Endothelial cell of hepatic sinusoid (primary cell): ENCODE results near the gene AKT3.
"Not testable (repeated sequence)": the region's sequence is repeated elsewhere in the genome, so short reads cannot be mapped to it uniquely, and the experiment has no call there.

Source experiments
- in situ Hi-C: cut with HindIII; loops from 2 replicates; pipeline ENCODE4 v1.10.0; 2017; ENCODE audit warnings: low sequenced_read_pairs

The AKT3 gene

DNA sequence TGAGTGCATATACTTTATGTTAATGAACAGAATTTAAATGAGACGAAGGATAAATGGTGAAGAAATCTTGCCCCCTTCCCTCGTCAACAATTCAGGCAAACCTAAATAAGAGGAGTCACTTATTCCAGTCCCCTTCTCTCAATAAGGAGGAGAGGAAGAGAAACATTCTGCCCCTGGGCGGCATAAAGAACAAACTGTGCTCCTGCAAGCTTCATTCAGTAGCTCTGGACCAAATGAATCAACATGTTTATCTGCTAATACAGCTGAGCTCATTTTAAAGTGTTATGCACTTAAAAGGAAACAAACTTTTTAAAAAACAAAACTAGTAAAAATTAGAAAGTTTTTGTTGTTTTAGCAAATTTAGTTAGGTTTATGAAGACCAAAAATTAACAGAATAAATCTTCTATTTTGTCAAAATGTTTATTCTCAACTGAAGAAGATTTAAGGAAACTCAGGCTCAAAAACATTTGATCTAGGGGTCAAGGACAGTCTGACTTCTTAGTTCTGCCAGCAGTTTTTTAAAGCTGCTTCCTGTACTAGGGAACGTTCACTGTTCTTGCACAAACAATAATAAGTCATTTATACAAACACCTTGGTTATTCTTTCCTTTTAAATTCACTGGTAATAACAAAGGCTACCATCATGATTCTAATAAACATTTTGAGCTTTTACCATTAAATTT is 58.3 kb downstream of the AKT3 start:
- in situ Hi-C loops: no loop called here

DNA sequence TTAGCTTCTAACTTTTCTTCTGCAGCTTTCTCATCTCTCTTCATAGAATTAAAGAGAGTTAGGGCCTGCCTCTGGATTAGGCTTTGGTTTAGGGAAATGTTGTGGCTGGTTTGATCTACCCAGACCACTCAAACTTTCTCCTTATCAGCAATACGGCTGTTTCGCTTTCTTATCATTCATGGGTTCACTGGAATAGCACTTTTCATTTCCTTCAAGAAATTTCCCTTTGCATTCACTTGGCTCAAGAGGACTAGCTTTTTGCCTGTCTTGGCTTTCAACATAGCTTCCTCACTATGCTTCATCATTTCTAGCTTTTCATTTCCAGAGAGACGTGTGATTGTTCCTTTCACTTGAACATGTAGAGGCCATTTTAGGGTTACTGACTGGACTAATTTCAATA is 59.6 kb downstream of the AKT3 start:
- in situ Hi-C loops: no loop called here

DNA sequence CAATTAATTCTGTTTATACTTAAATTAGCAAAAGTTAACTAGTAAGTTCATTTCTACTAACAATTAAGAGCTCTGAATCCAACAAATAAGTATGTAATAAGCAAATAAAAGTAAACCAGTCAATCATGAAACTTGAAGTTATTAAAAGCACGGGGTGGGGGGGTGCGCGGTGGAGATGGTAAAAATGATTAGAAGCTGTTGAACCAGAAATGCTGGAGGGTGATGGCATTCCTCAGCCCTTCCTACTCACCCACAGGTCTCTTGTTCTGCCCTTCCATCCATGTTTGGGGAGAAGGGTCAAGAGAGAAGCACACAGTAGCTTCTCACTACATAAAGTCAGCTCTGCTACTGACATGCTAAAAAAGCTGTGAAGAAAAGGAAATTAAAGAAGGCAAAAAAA is 63.5 kb downstream of the AKT3 start:
- in situ Hi-C loops: no loop called here

DNA sequence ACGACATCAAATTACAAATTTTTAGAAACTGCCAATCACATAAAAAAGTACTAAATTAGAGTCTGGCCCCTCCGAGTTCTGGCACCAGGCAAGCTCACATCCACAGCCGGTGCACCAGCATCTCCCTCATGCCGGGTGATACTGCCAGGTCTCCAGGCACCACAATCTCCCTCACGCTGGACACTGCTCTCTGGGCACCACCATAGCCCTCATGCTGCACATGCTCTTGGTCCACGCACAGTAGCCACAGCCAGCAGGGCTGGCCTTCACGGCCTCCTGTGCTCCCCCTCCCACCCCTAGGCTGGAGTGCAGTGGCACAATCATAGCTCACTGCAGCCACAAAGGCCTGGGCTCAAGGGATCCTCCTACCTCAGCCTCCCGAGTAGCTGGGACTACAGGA is 65.5 kb downstream of the AKT3 start:
- in situ Hi-C loops: loop anchor here (5.0 kb wide), 1 partner anchor 72 kb away; no protein-coding TSS in a partner anchor

DNA sequence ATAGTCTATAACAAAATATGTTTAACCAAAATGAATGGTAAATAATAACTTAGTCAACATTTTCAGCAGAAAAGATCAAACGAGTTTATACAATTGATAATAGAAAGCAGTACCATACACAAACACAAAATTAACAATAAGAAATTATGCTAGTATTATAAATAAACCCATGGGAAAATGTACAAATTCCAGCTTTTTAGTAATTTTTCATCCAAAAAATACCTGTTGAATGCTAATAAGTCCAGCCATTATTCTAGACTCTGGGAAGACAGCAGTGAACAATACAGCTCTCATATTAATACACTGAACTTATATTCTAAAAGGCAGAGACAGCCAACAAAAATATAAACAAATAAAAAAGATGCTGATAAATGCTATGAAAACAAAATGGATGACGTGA is 66.3 kb downstream of the AKT3 start:
- in situ Hi-C loops: loop anchor here (5.0 kb wide), 1 partner anchor 71 kb away; no protein-coding TSS in a partner anchor

DNA sequence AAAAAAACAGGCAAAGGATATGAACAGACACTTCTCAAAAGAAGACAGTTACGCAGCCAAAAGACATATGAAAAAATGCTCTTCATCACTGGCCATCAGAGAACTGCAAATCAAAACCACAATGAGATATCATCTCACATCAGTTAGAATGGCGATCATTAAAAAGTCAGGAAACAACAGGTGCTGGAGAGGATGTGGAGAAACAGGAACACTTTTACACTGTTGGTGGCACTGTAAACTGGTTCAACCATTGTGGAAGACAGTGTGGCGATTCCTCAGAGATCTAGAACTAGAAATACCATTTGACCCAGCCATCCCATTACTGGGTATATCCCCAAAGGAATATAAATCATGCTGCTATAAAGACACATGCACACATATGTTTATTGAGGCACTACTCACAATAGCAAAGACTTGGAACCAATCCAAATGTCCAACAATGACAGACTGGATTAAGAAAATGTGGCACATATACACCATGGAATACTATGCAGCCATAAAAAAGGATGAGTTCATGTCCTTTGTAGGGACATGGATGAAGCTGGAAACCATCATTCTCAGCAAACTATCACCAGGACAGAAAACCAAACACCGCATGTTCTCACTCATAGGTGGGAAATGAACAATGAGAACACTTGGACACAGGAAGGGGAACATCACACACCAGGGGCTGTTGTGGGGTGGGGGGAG is 77.5 kb downstream of the AKT3 start:
- in situ Hi-C loops: not testable (repeated sequence)

DNA sequence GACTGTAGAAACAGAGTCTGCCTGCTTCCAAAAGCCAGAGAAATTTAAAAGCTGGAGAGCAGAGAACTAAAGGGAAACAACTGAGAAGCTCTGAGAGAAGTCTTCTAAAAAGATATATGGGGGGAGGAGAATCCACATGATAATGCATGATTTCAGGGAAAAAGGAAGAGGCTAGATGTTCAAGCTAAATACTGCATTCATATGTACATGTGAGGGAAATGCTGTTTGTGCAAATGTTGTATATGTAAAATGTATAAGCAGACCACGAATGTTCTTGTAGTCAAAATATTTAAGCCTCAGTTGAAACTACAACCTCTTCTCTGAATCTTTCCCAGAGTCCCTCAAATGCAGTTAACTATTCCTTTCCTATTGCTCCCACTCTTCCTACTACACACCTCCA is 79.2 kb downstream of the AKT3 start:
- in situ Hi-C loops: no loop called here

DNA sequence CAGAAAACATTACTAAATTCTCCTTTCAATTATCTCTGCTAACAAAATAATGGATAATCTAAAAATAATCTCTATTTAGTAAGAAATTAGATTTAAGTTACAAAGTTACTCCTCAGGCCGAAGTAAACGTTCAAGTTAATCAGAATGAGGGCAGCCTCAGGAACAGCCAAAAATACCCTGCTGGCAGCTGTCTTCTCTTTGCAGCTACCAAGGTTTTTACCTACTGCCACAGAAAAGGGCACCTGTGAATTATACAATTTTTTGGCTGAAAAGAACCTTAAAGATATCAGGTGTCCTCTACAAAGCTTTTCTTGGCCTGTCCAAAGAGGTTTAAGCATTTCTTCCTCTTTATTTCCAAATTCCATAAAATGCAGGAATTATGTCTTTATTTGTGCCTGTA is 84.4 kb downstream of the AKT3 start:
- in situ Hi-C loops: loop anchor here (10.0 kb wide), 2 partner anchors 129 to 159 kb away; no protein-coding TSS in a partner anchor

DNA sequence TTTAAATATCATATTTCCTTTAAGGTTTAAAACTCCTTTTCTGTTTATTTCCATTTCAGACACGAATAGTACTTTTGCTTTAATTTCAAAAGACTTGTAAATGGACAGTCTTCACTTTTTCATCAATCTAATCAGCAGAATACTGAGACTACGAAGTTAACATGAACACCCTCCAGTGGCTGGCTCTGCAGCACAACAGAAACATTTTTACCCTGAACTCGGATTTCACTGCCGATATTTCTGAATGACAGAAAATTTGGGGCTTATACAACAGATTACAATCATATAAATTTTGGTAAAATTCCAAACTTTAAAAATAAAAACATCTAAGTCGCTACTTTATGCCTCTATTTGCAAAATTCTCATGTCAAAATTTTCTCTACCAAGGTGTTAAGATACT is 86.2 kb downstream of the AKT3 start:
- in situ Hi-C loops: loop anchor here (5.0 to 10.0 kb wide), 3 partner anchors 131 to 412 kb away; no protein-coding TSS in a partner anchor

DNA sequence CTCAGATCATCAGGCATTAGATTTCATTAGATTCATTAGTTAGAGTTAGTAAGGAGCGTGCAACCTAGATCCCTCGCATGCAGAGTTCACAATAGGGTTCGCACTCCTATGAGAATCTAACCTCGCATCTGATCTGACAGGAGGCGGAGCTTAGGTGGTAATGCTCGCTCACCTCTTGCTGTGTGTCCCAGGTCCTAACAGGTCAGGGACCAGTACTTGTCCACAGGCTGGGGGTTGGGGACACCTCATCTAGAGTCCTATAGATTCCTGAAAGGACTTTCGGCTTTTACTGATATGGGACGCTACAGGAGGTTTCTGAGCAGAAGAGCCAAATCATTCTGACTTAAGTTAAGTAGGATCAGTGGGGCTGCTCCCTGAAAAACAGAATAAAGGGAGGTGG is 91.4 kb downstream of the AKT3 start:
- in situ Hi-C loops: no loop called here

DNA sequence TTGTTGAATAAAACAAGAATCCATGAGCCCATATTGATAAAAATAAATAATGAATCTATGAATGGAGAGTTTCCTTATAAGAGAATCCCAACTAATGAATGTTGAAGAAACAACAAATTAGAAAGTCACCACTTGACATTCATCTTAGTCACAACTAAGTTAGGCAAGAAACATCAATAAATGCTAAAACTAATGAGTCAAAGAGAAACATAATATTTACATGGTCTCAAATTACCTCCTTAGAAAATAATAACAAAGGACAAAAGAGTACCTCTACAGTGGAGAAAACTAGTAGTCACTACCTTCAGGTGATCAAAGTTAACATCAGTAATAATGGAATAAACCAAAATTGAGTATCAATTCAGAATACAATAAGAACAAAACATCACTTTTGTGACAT is 93.5 kb downstream of the AKT3 start:
- in situ Hi-C loops: no loop called here

DNA sequence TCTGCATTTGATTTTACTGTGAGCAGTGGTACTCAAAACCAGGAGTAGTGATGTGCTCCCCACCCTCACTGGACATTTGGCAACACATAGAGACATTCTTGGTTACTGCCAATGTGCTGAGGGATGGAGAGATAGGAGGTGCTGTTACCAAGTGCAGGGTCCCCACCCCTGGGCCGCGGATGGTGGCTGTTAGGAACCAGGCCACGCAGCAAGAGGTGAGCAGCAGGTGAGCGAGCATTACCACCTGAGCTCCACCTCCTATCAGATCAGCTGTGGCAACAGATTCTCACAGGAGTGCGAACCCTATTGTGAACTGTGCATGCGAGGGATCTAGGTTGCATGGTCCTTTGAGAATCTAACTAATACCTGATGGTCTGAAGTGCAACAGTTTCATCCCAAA is 95.7 kb downstream of the AKT3 start:
- in situ Hi-C loops: no loop called here

DNA sequence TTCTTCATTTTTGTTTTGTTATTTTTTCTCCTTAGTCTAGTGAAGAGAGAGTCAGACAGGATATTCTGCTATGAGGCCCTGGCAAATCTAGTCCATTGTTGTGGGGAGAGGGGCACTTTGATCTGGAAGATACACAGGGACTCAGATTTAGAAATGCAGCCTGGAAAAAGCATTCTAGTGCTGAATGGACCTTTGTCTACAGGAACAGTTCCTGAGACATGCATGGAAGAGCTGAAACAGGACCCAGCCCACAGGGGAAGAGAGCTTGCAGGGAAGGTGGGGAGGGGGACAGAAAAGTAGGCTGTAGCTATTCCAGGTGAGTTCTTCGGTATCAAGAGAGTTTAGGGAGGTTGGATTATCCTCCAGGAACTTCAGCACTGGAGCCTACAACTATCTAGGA is 98.5 kb downstream of the AKT3 start:
- in situ Hi-C loops: no loop called here

DNA sequence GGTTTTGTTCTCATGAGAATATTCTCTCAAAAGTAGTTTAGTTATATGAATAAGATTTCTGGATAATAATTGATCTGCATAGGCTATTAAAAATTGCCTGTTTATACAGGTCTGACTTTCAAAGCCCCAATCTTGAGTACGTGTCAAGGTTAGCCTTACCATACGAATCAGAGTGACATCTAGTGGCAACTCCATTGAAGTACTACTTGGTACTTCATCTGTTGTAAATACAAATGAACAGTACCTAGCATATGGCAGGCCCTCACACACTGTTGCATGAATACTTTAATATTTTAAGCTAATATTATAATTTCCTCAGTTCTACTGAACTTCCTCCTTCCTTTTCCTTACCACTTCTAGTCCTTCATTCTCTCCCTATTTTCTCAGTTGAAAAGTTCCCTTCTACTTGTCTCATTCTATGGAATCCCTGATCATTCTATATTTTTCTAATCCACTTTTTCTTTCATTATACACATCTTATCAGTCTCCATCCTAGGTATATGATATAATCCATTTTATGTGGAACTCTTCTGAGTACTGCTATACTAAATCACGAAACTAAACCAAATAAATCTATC is 101.2 kb downstream of the AKT3 start:
- in situ Hi-C loops: no loop called here

DNA sequence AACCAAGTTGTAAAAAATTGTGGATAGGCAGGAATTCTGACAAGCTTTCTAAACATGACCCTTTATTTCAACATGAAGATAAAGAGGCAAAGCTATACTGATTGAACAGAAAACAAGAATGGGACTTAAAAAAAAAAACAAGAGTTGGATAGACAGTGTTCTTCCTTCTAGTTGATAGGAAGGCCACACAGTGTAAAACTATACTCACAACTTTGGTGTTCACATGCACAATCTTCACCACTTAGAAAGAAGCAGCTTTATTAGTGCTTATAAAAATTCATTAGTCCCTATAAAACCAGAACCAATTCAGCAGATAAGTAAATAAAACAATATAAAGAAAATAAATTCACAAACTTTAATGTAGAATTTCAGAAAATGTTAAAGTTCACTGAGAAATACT is 101.8 kb downstream of the AKT3 start:
- in situ Hi-C loops: no loop called here

DNA sequence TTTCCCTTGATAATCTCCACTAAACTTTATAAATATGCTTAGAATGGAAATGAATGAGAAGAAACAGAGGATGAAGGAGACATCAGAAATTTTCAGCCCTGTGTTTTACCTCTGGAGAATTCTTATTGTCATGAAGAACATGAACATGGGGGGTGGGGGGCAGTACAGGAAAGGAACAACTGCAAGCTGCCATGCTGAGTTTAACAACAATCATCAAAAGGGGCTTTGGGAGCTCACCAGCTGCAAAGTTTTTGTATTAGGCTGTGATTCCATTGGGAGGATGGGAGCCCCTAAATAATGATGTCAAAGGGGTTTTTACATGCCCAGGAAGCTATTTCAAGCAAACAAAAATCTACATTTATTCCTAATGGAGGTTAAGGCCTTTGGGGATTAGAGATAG is 103.3 kb downstream of the AKT3 start:
- in situ Hi-C loops: no loop called here

DNA sequence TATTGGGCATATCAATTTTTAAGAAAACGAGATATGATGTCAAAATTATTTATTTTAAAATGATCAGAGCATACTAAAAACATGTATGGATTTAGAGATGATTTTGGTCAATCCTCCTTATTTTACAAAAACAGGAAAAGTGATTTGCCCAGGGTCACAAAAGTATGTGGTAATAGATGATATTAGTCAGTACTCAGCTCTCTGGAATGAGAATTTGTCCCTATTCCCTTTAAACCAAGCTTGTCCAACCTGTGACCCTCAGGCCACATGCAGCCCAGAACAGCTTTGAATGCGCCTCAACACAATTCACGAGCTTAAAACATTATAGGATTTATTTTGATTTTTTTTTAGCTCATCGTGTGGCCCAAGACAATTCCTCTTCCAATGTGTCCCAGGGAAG is 104.7 kb downstream of the AKT3 start:
- in situ Hi-C loops: no loop called here

DNA sequence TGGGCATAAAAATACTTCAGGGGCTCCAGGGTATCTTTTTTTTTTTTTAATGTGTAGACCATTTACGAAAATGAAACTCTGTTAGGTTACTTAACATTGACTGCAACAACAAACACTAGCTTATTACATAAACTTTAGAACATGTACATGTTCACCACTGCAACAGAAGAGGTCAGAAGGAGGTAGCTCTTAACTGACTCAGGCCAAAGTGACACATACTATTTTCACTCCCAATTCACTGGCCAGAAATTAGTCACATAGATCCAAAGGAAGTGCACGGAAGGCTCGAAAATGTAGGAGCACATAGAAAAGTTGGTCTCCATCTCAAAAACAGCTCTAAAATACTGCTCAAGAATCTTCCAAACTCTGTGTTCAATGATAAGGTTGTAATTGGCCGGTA is 107.2 kb downstream of the AKT3 start:
- in situ Hi-C loops: no loop called here

DNA sequence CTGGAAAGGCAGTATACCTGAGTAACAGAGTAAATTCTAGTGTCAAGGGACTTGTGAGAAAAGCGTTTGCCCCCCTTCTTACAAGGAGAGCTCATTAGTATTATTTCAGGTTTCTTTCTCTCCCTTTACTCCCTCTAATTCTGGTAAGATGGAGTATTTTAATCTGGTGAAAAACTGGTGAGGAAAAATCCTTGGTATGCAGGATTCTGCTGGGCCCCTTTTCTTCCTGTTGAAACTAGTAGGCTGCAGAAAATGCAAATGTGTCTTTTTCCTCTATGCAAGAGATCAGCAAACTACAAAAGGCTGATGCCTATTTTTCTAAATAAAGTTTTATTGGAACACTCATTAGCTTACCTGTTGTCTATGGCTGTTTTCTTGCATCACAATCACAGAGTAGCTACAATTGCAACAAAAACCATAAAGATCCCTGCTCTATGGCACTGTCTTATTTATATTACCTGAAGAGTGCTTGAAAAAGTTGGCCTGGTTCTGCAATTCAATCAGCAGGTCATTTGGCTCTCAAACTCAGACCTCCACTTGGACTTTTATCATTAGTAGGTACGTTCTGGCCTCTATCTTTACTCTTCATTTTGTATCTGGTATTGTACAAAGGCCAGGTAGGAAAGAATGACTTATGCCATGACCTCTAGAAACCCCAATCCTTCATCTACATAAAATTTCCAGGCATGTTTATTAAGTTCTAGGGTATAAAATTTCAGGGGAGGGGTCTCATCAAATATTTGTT is 109.6 kb downstream of the AKT3 start:
- in situ Hi-C loops: no loop called here

DNA sequence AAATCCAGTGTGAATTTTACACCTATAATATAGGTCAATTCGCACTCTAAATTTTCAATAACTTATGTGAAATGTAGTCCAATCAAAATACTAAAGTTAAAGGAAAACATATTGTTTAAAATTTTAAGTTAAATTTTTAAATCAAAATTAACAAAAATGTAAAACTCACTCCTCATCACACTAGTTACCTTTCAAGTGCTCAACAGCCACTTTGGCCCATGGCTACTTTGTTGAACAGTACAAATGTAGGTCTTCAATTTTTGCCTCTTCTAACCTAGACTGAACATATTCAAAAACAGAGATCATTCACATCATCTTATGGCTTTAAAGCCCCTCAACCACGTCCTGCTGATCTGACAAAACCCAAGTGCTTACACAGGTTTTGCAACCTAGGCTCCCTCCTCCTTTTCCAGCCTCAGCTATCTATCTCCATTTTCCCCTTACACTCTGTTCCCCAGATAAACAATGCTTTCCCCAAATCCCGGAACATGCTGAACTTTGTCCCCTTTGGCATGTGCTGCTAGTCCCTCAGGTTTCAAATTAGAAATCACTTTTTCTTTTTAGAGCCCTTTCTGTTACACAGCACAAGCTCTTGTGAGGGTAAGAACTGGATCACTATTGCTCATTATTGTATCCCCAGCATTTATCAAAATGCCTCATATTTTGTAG is 110.6 kb downstream of the AKT3 start:
- in situ Hi-C loops: no loop called here

DNA sequence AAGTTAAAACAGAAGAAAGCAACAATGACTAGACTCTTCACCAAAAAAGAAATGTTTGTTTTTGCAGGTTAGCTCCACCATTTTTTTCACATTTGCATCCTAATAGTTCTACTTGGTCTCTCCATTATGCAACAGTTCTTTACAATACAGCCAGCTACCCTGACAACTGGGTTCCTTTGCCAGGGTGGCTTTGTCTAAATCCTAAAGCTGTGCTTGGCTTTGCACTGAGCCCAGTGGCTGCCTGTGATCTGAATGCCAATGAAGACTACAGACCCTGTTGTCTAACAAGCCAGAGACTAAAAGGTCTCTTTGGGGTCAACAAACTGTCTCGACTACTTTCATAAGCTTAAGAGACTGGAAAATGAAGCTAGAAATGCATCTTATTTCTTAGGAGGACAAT is 112.0 kb downstream of the AKT3 start:
- in situ Hi-C loops: no loop called here
